ENCODE results near the gene ARHGAP6. TPM values are rescaled to one million over a fixed set of nuclear protein-coding genes. Genes with fewer than 3 reads are reported as not detected.

The ARHGAP6 gene
- total and polyA plus RNA-seq, 7 donors = 1.8 to 20.6 (median 6.4) TPM

DNA sequence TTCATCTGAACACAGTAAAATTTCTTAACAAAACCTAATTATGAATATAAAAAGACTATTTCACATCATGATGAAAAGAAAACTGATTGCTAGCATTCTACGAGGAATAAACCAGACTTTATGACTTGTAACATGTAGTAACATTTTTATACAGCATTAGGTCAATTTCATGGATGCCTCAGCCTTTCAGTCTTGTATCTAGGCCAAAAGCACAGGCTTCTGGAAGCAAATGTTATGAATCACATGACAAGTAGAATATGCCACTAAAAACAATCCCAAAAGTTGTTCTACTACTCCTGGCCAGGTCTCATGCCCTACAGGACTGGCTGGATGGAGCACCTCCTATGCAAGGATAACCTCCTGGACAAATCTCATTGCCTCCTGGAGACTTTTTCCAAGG is 101.2 kb downstream of the ARHGAP6 start:
- no peaks in the 10 kb centered on the region for H3K27me3 ChIP-seq (ENCODE audit: insufficient read depth in 3 of 3, low read length in 2 of 3)
- H3K4me3 ChIP-seq = no peak overlapping the region
- no peaks in the 10 kb centered on the region for H3K9me3 ChIP-seq
- H3K27ac ChIP-seq = no peak overlapping the region
- H3K4me1 ChIP-seq = no peaks in the 10 kb centered on the region
- intact Hi-C loops (cut with DNase I) = no loop called here
- WGBS, 3 donors = 38 to 73% (median 52%) methylated on average over 1 of the region's 1 CpG
- no peak for ATAC-seq
- DNase-seq = no peak
- TF ChIP-seq, protein P1, sequence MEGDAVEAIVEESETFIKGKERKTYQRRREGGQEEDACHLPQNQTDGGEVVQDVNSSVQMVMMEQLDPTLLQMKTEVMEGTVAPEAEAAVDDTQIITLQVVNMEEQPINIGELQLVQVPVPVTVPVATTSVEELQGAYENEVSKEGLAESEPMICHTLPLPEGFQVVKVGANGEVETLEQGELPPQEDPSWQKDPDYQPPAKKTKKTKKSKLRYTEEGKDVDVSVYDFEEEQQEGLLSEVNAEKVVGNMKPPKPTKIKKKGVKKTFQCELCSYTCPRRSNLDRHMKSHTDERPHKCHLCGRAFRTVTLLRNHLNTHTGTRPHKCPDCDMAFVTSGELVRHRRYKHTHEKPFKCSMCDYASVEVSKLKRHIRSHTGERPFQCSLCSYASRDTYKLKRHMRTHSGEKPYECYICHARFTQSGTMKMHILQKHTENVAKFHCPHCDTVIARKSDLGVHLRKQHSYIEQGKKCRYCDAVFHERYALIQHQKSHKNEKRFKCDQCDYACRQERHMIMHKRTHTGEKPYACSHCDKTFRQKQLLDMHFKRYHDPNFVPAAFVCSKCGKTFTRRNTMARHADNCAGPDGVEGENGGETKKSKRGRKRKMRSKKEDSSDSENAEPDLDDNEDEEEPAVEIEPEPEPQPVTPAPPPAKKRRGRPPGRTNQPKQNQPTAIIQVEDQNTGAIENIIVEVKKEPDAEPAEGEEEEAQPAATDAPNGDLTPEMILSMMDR (IDR thresholded peaks at IDR 0.05) = no peak
- H3K36me3 ChIP-seq (ENCODE audit: insufficient read depth in 1 of 2, low read depth in 1 of 2) = no peaks in the 10 kb centered on the region

DNA sequence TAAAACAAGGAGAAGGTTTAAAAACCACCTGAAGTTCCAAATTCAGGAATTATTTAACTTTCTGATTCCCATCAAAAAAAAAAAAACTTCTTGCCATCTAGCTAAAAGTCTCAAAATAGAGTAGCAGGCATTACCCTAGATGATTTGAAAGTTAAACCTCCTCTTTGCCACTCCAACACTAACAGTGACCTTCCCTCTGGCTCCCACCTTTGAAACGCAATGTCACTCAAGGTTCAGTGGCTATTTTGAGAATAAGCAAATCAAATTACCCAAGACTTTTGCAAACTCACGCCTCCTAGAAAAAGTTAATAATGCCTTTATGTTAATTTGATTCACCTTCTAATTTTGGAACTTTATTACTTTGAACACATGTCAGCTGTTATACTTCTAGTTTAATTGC is 103.2 kb downstream of the ARHGAP6 start:
- DNase-seq (no peak), ATAC-seq (peak in 3 of 4 donors; percentile 48 to 88 (median 58))
- no peaks in the 10 kb centered on the region for H3K27me3 ChIP-seq (ENCODE audit: insufficient read depth in 3 of 3, low read length in 2 of 3)
- H3K4me1 ChIP-seq = no peaks in the 10 kb centered on the region
- TF ChIP-seq, protein P1 (IDR thresholded peaks at IDR 0.05) = no peak
- H3K27ac ChIP-seq = peak overlapping the region; percentile 11
- WGBS, 3 donors = 31 to 41% (median 34%) methylated on average over 2 of the region's 2 CpGs
- intact Hi-C loops (cut with DNase I) = no loop called here
- no peak overlapping the region for H3K4me3 ChIP-seq
- H3K36me3 ChIP-seq (ENCODE audit: insufficient read depth in 1 of 2, low read depth in 1 of 2) = no peaks in the 10 kb centered on the region
- no peaks in the 10 kb centered on the region for H3K9me3 ChIP-seq

DNA sequence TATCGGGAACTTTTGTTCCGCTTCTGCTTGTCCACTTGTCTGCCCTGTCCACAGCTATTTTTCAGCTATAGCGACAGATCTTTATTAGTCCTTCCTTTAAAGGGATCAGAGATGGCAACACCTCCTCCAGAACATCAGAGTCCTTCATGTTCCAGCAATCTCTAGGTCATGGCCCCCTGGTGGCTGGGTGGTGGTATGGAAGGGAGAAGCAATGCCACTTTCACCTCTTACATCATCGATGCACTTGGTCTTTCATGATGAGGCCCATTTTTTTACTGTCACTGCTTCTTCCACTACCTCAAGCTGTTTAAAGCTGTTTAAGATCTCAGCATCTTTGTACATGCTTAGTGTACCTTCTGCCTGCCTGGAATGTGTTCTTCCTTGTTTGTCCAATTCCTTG is 106.7 kb downstream of the ARHGAP6 start:
- Histone ChIP-seq H3K4me1 (no peaks in the 10 kb centered on the region), H3K9me3 (no peaks in the 10 kb centered on the region), H3K4me3 (no peak overlapping the region), H3K27ac (no peak overlapping the region), H3K36me3 (ENCODE audit: insufficient read depth in 1 of 2, low read depth in 1 of 2) (no peaks in the 10 kb centered on the region), H3K27me3 (ENCODE audit: insufficient read depth in 3 of 3, low read length in 2 of 3) (no peaks in the 10 kb centered on the region)
- no peak for ATAC-seq
- DNase-seq = no peak
- TF ChIP-seq, protein P1 (IDR thresholded peaks at IDR 0.05) = no peak
- intact Hi-C loops (cut with DNase I) = no loop called here
- 91 to 98% (median 97%) methylated on average over 4 of the region's 4 CpGs for WGBS, 3 donors

DNA sequence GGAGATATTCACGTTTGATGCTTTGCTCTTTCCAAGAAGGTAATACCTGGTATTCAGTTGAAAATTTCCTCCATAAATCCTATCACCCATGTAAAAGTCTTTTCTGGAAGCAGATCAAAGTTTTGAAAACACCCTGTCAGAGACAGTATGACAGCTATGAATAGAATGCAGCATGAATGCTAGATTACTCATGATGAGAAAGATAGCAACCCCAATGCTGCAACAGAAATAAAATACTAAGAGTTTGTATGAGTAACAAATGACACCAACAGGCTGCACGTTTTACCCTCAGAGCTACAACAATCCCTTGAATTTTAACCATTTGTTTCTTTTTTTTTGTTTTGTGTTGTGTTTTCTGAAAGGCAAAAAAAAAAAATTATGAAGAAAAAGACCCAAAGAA is 108.6 kb downstream of the ARHGAP6 start:
- no peak for DNase-seq
- no peaks in the 10 kb centered on the region for H3K9me3 ChIP-seq
- WGBS, 3 donors = 1 to 26% (median 15%) methylated on average over 2 of the region's 2 CpGs
- intact Hi-C loops (cut with DNase I) = no loop called here
- peak; percentile 87 to 93 (median 90) for ATAC-seq
- no peak overlapping the region for H3K4me3 ChIP-seq
- H3K4me1 ChIP-seq = no peaks in the 10 kb centered on the region
- H3K27ac ChIP-seq = peak overlapping the region; percentile 31
- no peaks in the 10 kb centered on the region for H3K27me3 ChIP-seq (ENCODE audit: insufficient read depth in 3 of 3, low read length in 2 of 3)
- H3K36me3 ChIP-seq (ENCODE audit: insufficient read depth in 1 of 2, low read depth in 1 of 2) = no peaks in the 10 kb centered on the region
- TF ChIP-seq, protein P1 (IDR thresholded peaks at IDR 0.05) = no peak

DNA sequence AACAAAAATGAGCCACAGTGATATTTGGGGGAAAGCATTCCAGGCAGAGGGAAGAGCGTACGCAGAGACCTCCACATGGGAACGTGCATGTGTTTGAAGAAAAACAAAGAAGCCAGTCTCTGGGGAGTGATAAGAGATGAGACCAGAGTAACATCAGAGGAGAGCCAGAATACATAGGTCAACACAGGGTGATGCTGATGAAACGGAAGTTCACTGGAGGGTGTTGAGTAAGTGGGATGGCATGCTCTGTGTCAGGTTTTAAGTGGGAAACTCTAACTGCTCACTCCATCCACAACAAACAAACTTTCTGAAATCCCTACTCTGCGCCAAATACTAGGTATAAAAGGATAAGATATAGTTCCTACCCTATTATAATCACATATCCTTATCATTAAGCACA is 110.0 kb downstream of the ARHGAP6 start:
- ATAC-seq (peak in 3 of 4 donors; percentile 63 to 81 (median 78)), DNase-seq (no peak)
- Histone ChIP-seq H3K4me1 (no peaks in the 10 kb centered on the region), H3K9me3 (no peaks in the 10 kb centered on the region), H3K4me3 (no peak overlapping the region), H3K36me3 (ENCODE audit: insufficient read depth in 1 of 2, low read depth in 1 of 2) (no peaks in the 10 kb centered on the region), H3K27ac (no peak overlapping the region), H3K27me3 (ENCODE audit: insufficient read depth in 3 of 3, low read length in 2 of 3) (no peaks in the 10 kb centered on the region)
- intact Hi-C loops (cut with DNase I) = no loop called here
- TF ChIP-seq, protein P1 (IDR thresholded peaks at IDR 0.05) = no peak
- whole genome bisulfite sequencing, 3 donors = 70 to 81% (median 78%) methylated on average over 5 of the region's 5 CpGs
